ENCODE results near the gene NDUFA6. TPM values are rescaled to one million over a fixed set of nuclear protein-coding genes. Genes with fewer than 3 reads are reported as not detected.
A peak's percentile ranks its signal among the peaks of the same experiment; 100 is the strongest.
"Not testable (repeated sequence)": the region's sequence is repeated elsewhere in the genome, so short reads cannot be mapped to it uniquely, and the experiment has no call there.

NDUFA6 gene
- total RNA-seq, 1 experiment from 2014 or later, result 114 TPM

- H3K4me1 ChIP-seq (replicated peaks); H3K27ac ChIP-seq; H3K36me3 ChIP-seq; H3K4me3 ChIP-seq; H3K9me3 ChIP-seq (replicated peaks); DNase-seq (ENCODE audit: low read depth in 1 of 2, low spot score in 2 of 2); H3K27me3 ChIP-seq (replicated peaks): not testable (repeated sequence)
These were observed 37.4 kb upstream of the NDUFA6 start for GRCh38 chr22:42128007-42128406.

- H3K9me3 ChIP-seq (replicated peaks), result no peaks in the 10 kb centered on the region
- no peaks in the 10 kb centered on the region for H3K27me3 ChIP-seq (replicated peaks)
- no peak overlapping the region for H3K4me3 ChIP-seq
- no peaks in the 10 kb centered on the region for H3K36me3 ChIP-seq
- H3K27ac ChIP-seq, result no peak overlapping the region
- H3K4me1 ChIP-seq (replicated peaks), result no peaks in the 10 kb centered on the region
- no peak for DNase-seq (ENCODE audit: low read depth in 1 of 2, low spot score in 2 of 2)
These were observed 37.0 kb upstream of the NDUFA6 start for GRCh38 chr22:42127606-42128005.

- DNase-seq (ENCODE audit: low read depth in 1 of 2, low spot score in 2 of 2); H3K4me1 ChIP-seq (replicated peaks); H3K36me3 ChIP-seq; H3K9me3 ChIP-seq (replicated peaks); H3K4me3 ChIP-seq; H3K27ac ChIP-seq; H3K27me3 ChIP-seq (replicated peaks): not testable (repeated sequence)
These were observed 33.0 kb upstream of the NDUFA6 start for GRCh38 chr22:42123529-42123928.

- not testable (repeated sequence) for H3K9me3 ChIP-seq (replicated peaks); H3K4me3 ChIP-seq; DNase-seq (ENCODE audit: low read depth in 1 of 2, low spot score in 2 of 2); H3K27me3 ChIP-seq (replicated peaks); H3K4me1 ChIP-seq (replicated peaks); H3K36me3 ChIP-seq; H3K27ac ChIP-seq
These were observed 29.9 kb upstream of the NDUFA6 start for GRCh38 chr22:42120231-42121021.

- H3K4me1 ChIP-seq (replicated peaks), result no peaks in the 10 kb centered on the region
- H3K9me3 ChIP-seq (replicated peaks), result peaks cover 4% of the 10 kb centered on the region; the same call in 1 of the 2 replicates
- no peaks in the 10 kb centered on the region for H3K27me3 ChIP-seq (replicated peaks)
- no peak overlapping the region for H3K27ac ChIP-seq
- H3K36me3 ChIP-seq, result no peaks in the 10 kb centered on the region
- H3K4me3 ChIP-seq, result no peak overlapping the region
- DNase-seq (ENCODE audit: low read depth in 1 of 2, low spot score in 2 of 2), result no peak
These were observed 26.4 kb upstream of the NDUFA6 start for GRCh38 chr22:42116848-42117424.

GRCh38 chr22:42115420-42115830, 24.9 kb upstream of the NDUFA6 start:
- not testable (repeated sequence) for H3K27ac ChIP-seq; H3K36me3 ChIP-seq; H3K4me3 ChIP-seq; H3K27me3 ChIP-seq (replicated peaks); DNase-seq (ENCODE audit: low read depth in 1 of 2, low spot score in 2 of 2); H3K4me1 ChIP-seq (replicated peaks); H3K9me3 ChIP-seq (replicated peaks)

GRCh38 chr22:42114721-42115120, 24.1 kb upstream of the NDUFA6 start:
- no peaks in the 10 kb centered on the region for H3K4me1 ChIP-seq (replicated peaks)
- H3K9me3 ChIP-seq (replicated peaks), result peaks cover 4% of the 10 kb centered on the region; the same call in 1 of the 2 replicates
- DNase-seq (ENCODE audit: low read depth in 1 of 2, low spot score in 2 of 2), result peak in 1 of 2 experiments; percentile 8
- H3K4me3 ChIP-seq, result no peak overlapping the region
- no peak overlapping the region for H3K27ac ChIP-seq
- no peaks in the 10 kb centered on the region for H3K36me3 ChIP-seq
- no peaks in the 10 kb centered on the region for H3K27me3 ChIP-seq (replicated peaks)

GRCh38 chr22:42112793-42113192, 22.2 kb upstream of the NDUFA6 start:
- not testable (repeated sequence) for H3K4me3 ChIP-seq; DNase-seq (ENCODE audit: low read depth in 1 of 2, low spot score in 2 of 2); H3K36me3 ChIP-seq; H3K4me1 ChIP-seq (replicated peaks); H3K27me3 ChIP-seq (replicated peaks); H3K27ac ChIP-seq; H3K9me3 ChIP-seq (replicated peaks)

GRCh38 chr22:42111798-42112197, 21.2 kb upstream of the NDUFA6 start:
- Histone ChIP-seq H3K27ac (no peak overlapping the region), H3K4me3 (no peak overlapping the region), H3K9me3 (replicated peaks) (peaks cover 4% of the 10 kb centered on the region; the same call in 1 of the 2 replicates), H3K27me3 (replicated peaks) (no peaks in the 10 kb centered on the region), H3K4me1 (replicated peaks) (no peaks in the 10 kb centered on the region), H3K36me3 (no peaks in the 10 kb centered on the region)
- no peak for DNase-seq (ENCODE audit: low read depth in 1 of 2, low spot score in 2 of 2)

GRCh38 chr22:42108848-42109247, 18.3 kb upstream of the NDUFA6 start:
- H3K36me3 ChIP-seq, result no peaks in the 10 kb centered on the region
- no peak overlapping the region for H3K4me3 ChIP-seq
- peaks cover 2% of the 10 kb centered on the region for H3K9me3 ChIP-seq (replicated peaks)
- H3K27me3 ChIP-seq (replicated peaks), result no peaks in the 10 kb centered on the region
- H3K4me1 ChIP-seq (replicated peaks), result no peaks in the 10 kb centered on the region
- no peak for DNase-seq (ENCODE audit: low read depth in 1 of 2, low spot score in 2 of 2)
- H3K27ac ChIP-seq, result no peak overlapping the region

- not testable (repeated sequence) for H3K4me3 ChIP-seq; H3K27ac ChIP-seq; H3K36me3 ChIP-seq; DNase-seq (ENCODE audit: low read depth in 1 of 2, low spot score in 2 of 2); H3K9me3 ChIP-seq (replicated peaks); H3K27me3 ChIP-seq (replicated peaks); H3K4me1 ChIP-seq (replicated peaks)
These were observed 13.8 kb upstream of the NDUFA6 start for GRCh38 chr22:42104332-42104860.

- DNase-seq (ENCODE audit: low read depth in 1 of 2, low spot score in 2 of 2), result no peak
- Histone ChIP-seq H3K27me3 (replicated peaks) (no peaks in the 10 kb centered on the region), H3K4me1 (replicated peaks) (no peaks in the 10 kb centered on the region), H3K4me3 (no peak overlapping the region), H3K9me3 (replicated peaks) (peaks cover 8% of the 10 kb centered on the region), H3K27ac (no peak overlapping the region), H3K36me3 (no peaks in the 10 kb centered on the region)
These were observed 10.6 kb upstream of the NDUFA6 start for GRCh38 chr22:42101199-42101598.

GRCh38 chr22:42091455-42091782, 847 bp upstream of the NDUFA6 start:
- Histone ChIP-seq H3K27me3 (replicated peaks) (no peaks in the 10 kb centered on the region), H3K4me1 (replicated peaks) (peaks cover 11% of the 10 kb centered on the region), H3K27ac (no peak overlapping the region), H3K9me3 (replicated peaks) (0 out of 2 replicates have a peak, but pooled peaks cover 5% of the 10 kb centered on the region), H3K4me3 (peak overlapping the region; percentile 81), H3K36me3 (peaks cover 25% of the 10 kb centered on the region)
- DNase-seq (ENCODE audit: low read depth in 1 of 2, low spot score in 2 of 2), result no peak

- Histone ChIP-seq H3K27me3 (replicated peaks) (no peaks in the 10 kb centered on the region), H3K4me1 (replicated peaks) (peaks cover 6% of the 10 kb centered on the region; the same call in 1 of the 2 replicates), H3K4me3 (no peak overlapping the region), H3K36me3 (peaks cover 71% of the 10 kb centered on the region), H3K9me3 (replicated peaks) (0 out of 2 replicates have a peak, but pooled peaks cover 5% of the 10 kb centered on the region), H3K27ac (no peak overlapping the region)
- DNase-seq (ENCODE audit: low read depth in 1 of 2, low spot score in 2 of 2), result no peak
These were observed 4.5 kb downstream of the NDUFA6 start for GRCh38 chr22:42086051-42086450.
